Loucy (cell line): ENCODE data around the gene GPR107.

ENCODE experiments used
- H2AFZ ChIP-seq: fragments of 200-600 bp; sonication (generic); 2 replicates; pipeline ENCODE4 v1.6.0; 2016; ENCODE audit warnings: antibody characterized with exemption, mild to moderate bottlenecking, low read length, moderate library complexity
- H3F3A ChIP-seq: fragments of 200-600 bp; 2 replicates; pipeline ENCODE4 v1.6.0; 2016; ENCODE audit warnings: antibody characterized with exemption, low read depth, mild to moderate bottlenecking
- H3K27me3 ChIP-seq: fragments of 200-600 bp; sonication (generic); 2 replicates; pipeline ENCODE4 v1.6.1; 2014; ENCODE audit warnings: low read length, mild to moderate bottlenecking; ENCODE audit not compliant: insufficient read depth, poor library complexity, severe bottlenecking
- H3K36me3 ChIP-seq: fragments of 200-600 bp; sonication (generic); 2 replicates; pipeline ENCODE4 v1.6.1; 2016; ENCODE audit warnings: low read length; ENCODE audit not compliant: insufficient read depth
- H3K4me1 ChIP-seq: fragments of 200-600 bp; sonication (generic); 2 replicates; pipeline ENCODE4 v1.5.1; 2014; ENCODE audit warnings: low read length, mild to moderate bottlenecking; ENCODE audit not compliant: insufficient read depth, poor library complexity, severe bottlenecking
- H3K4me2 ChIP-seq: fragments of 200-600 bp; sonication (generic); 2 replicates; pipeline ENCODE4 v1.6.0; 2014; ENCODE audit warnings: antibody characterized with exemption, low read length, low read depth, mild to moderate bottlenecking; ENCODE audit not compliant: poor library complexity, severe bottlenecking
- H3K4me3 ChIP-seq: fragments of 200-600 bp; sonication (generic); 2 replicates; pipeline ENCODE4 v1.5.1; 2014; ENCODE audit warnings: low read length, mild to moderate bottlenecking, mixed read lengths; ENCODE audit not compliant: poor library complexity, severe bottlenecking
- H3K79me2 ChIP-seq: fragments of 200-600 bp; sonication (generic); 2 replicates; pipeline ENCODE4 v1.6.1; 2014; ENCODE audit warnings: low read length; ENCODE audit not compliant: insufficient read depth
- H3K9ac ChIP-seq: fragments of 200-600 bp; sonication (generic); 2 replicates; pipeline ENCODE4 v1.6.0; 2014; ENCODE audit warnings: mild to moderate bottlenecking, low read depth, low read length, moderate library complexity; ENCODE audit not compliant: poor library complexity, severe bottlenecking
- H3K9me2 ChIP-seq: fragments of 200-600 bp; sonication (generic); replicated peaks from 2 replicates; pipeline ENCODE4 v1.6.1; 2016; ENCODE audit warnings: low read depth, low read length, mixed read lengths
- H3K9me3 ChIP-seq: fragments of 200-600 bp; sonication (generic); 2 replicates; pipeline ENCODE4 v1.6.1; 2014; ENCODE audit warnings: mild to moderate bottlenecking, antibody characterized with exemption, low read length, low read depth; ENCODE audit not compliant: insufficient read depth
- H4K20me1 ChIP-seq: fragments of 200-600 bp; sonication (generic); 2 replicates; pipeline ENCODE4 v1.6.0; 2014; ENCODE audit warnings: antibody characterized with exemption, low read length, mild to moderate bottlenecking; ENCODE audit not compliant: insufficient read depth, poor library complexity, severe bottlenecking
- EZH2phosphoT487 ChIP-seq: fragments of 200-600 bp; IDR thresholded peaks from 2 replicates; pipeline ENCODE4 v1.6.1; 2018; ENCODE audit warnings: antibody characterized with exemption, mild to moderate bottlenecking, moderate library complexity, borderline replicate concordance
- TF ChIP-seq, protein P1 (sequence below): fragments of 200-600 bp; sonication (generic); conservative IDR thresholded peaks from 2 replicates; pipeline ENCODE4 v1.5.1; 2014; ENCODE audit warnings: mild to moderate bottlenecking, antibody characterized with exemption, low read length

GPR107 gene

DNA sequence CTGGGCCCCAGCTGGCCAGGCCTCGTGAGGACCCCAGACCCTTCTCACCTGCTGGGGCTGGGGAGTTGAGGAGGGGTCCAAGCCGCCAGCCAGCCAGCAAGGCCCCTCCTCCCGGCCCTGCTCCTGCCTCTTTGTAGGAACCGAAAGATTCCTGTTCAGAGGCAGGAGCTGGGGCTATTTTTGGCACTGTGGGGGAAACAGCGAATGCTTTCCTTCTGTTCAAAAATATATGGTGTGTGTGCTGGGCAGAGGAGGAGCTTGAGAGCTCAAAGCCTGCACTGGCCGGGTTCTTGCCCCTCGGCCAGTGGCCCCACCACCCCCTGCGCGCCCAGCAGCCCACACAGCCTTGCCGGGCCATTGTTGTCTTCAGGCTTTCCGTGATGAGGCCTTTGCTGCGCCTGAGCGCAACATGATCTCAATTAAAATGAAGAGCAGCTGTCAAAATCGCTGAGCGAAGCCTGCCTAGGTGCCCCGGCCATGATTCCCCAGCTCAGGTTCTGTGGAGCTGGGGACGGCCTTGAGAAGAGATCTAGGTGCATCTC is 131.9 kb downstream of the GPR107 start:
- H3F3A ChIP-seq: no peaks in the 10 kb centered on the region
- H3K27me3 ChIP-seq: no peaks in the 10 kb centered on the region
- H3K36me3 ChIP-seq: no peaks in the 10 kb centered on the region
- TF ChIP-seq, protein P1, sequence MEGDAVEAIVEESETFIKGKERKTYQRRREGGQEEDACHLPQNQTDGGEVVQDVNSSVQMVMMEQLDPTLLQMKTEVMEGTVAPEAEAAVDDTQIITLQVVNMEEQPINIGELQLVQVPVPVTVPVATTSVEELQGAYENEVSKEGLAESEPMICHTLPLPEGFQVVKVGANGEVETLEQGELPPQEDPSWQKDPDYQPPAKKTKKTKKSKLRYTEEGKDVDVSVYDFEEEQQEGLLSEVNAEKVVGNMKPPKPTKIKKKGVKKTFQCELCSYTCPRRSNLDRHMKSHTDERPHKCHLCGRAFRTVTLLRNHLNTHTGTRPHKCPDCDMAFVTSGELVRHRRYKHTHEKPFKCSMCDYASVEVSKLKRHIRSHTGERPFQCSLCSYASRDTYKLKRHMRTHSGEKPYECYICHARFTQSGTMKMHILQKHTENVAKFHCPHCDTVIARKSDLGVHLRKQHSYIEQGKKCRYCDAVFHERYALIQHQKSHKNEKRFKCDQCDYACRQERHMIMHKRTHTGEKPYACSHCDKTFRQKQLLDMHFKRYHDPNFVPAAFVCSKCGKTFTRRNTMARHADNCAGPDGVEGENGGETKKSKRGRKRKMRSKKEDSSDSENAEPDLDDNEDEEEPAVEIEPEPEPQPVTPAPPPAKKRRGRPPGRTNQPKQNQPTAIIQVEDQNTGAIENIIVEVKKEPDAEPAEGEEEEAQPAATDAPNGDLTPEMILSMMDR: no peak
- no peak for TF ChIP-seq EZH2phosphoT487
- H4K20me1 ChIP-seq: no peaks in the 10 kb centered on the region
- no peaks in the 10 kb centered on the region for H3K9me2 ChIP-seq
- H3K4me1 ChIP-seq: no peaks in the 10 kb centered on the region
- no peaks in the 10 kb centered on the region for H3K9me3 ChIP-seq
- no peak overlapping the region for H3K9ac ChIP-seq
- no peak overlapping the region for H3K4me2 ChIP-seq
- no peak overlapping the region for H3K4me3 ChIP-seq
- no peak overlapping the region for H2AFZ ChIP-seq
- no peaks in the 10 kb centered on the region for H3K79me2 ChIP-seq

DNA sequence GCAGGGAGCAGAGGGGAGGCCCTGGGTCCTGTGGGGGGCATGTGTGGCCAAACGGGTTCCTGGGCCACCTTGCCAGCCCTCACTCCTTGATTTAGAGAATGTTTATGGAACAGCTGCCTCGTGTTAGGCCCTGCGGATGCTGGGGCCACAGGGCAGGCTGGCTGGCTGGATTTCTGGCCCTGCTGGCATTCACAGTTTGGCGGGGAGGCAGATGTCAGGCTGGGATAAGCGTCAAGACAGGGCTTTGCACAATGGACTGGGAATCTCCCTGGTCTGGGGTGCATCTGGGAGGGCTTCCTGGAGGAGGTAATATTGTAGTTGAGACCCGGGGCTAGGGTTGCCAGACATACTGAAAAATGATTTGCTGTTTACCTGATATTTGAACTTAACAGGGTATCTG is 132.3 kb downstream of the GPR107 start:
- H3K4me3 ChIP-seq: no peak overlapping the region

GRCh38 chr9:130186839-130187522 is 133.3 kb downstream of the GPR107 start:
- Histone ChIP-seq H2AFZ (no peak overlapping the region), H3K79me2 (no peaks in the 10 kb centered on the region), H4K20me1 (no peaks in the 10 kb centered on the region), H3K27me3 (no peaks in the 10 kb centered on the region), H3K4me1 (no peaks in the 10 kb centered on the region), H3K4me3 (no peak overlapping the region), H3K9ac (no peak overlapping the region), H3K4me2 (no peak overlapping the region), H3K36me3 (no peaks in the 10 kb centered on the region), H3F3A (no peaks in the 10 kb centered on the region), H3K9me3 (no peaks in the 10 kb centered on the region), H3K9me2 (no peaks in the 10 kb centered on the region)
- TF ChIP-seq, protein P1: no peak
- TF ChIP-seq EZH2phosphoT487: no peak

More for the DNA sequence above, 132.3 kb downstream of the GPR107 start:
- Histone ChIP-seq H3K9ac (no peak overlapping the region), H3K4me2 (no peak overlapping the region), H3F3A (no peaks in the 10 kb centered on the region), H3K4me1 (no peaks in the 10 kb centered on the region), H3K9me3 (no peaks in the 10 kb centered on the region), H4K20me1 (no peaks in the 10 kb centered on the region), H2AFZ (no peak overlapping the region), H3K9me2 (no peaks in the 10 kb centered on the region), H3K79me2 (no peaks in the 10 kb centered on the region), H3K36me3 (no peaks in the 10 kb centered on the region), H3K27me3 (no peaks in the 10 kb centered on the region)
- TF ChIP-seq, protein P1: no peak
- TF ChIP-seq EZH2phosphoT487: no peak
